GM20000 (cell line): ENCODE results near the gene SLC29A1.
A peak's percentile ranks its signal among the peaks of the same experiment; 100 is the strongest.

ENCODE experiments used
- DNase-seq: peaks from one replicate; pipeline ENCODE4 v3.0.0; 2012; ENCODE audit warnings: low spot score
- TF ChIP-seq, protein P1 (sequence below): IDR thresholded peaks from 2 replicates; pipeline ENCODE4 v1.5.1; 2012; ENCODE audit warnings: mild to moderate bottlenecking, control low read depth; ENCODE audit errors: extremely low read depth, missing control alignments

The SLC29A1 gene

DNA sequence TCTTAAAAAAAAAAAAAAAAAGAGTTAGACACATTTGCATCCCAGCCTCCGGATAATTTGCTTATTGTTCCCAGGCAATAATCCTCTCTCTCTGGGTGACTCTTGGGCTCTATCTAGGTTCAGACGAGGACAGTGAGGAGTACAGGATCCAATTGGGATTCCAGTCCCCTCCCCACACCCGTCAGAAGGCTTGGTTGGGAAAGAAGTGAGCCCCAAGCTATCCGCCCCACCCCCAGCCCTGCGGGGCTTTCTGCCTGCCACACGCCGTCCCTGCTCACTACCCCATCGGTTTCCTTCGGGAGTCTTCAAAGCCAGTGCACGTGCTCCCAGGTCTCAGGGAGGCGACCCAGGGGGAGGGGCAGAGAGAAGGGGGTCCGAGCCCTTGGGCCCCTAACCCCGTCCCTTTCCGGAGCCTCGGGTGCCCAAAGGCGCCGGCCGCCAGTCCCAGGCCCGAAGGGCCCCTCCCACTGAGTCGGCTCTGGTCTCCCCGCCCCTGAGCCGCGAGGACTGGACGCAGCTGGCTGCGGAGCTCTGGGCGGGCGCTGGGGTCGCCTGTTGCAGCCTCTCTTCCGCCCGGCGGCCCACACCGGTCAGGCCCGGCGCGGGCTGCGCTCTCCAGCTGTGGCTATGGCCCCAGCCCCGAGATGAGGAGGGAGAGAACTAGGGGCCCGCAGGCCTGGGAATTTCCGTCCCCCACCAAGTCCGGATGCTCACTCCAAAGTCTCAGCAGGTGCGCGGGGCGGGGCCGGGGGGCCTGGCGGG, 4.2 kb upstream of the SLC29A1 start:
- DNase-seq = peak; percentile 91
- TF ChIP-seq, protein P1, sequence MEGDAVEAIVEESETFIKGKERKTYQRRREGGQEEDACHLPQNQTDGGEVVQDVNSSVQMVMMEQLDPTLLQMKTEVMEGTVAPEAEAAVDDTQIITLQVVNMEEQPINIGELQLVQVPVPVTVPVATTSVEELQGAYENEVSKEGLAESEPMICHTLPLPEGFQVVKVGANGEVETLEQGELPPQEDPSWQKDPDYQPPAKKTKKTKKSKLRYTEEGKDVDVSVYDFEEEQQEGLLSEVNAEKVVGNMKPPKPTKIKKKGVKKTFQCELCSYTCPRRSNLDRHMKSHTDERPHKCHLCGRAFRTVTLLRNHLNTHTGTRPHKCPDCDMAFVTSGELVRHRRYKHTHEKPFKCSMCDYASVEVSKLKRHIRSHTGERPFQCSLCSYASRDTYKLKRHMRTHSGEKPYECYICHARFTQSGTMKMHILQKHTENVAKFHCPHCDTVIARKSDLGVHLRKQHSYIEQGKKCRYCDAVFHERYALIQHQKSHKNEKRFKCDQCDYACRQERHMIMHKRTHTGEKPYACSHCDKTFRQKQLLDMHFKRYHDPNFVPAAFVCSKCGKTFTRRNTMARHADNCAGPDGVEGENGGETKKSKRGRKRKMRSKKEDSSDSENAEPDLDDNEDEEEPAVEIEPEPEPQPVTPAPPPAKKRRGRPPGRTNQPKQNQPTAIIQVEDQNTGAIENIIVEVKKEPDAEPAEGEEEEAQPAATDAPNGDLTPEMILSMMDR = no peak

DNA sequence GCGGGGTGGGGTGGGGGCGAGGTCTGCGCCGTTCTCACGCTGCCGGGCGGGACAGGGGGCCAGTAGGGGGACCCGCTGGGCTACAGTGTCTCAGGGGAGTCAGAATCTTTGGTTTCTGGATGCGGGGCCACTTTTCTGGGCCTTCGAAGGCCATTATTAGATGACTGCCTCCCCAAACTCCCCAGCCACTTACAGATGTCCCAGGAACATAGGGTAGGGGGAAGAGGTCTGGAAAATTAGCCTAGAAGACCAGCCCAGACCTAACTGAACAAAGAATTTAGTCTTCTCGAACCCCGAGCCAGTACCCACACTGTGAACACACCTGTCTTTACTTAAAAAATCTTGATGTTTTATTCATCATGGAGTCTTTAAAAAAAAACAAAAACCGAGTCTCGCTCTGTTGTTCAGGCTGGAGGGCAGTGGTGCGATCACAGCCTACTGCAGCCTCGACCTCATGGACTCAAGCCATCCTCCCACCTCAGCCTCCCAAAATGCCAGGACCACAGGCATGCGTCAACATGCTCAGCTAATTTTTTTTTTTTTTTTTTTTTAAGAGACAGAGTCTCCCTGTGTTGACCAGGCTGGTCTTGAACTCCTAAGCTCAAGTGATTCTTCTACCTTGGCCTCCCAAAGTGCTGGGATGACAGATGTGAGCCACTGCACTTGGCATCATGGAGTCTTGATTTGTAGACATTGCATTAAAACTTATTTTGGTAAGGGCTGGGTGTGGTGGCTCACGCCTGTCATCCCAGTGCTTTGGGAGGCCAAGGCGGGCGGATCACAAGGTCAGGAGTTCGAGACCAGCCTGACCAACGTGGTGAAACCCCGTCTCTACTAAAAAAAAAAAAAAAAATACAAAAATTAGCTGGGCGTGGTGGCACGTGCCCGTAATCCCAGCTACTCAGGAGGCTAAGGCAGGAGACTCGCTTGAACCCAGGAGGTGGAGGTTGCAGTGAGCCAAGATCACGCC, 3.3 kb upstream of the SLC29A1 start:
- no peak for DNase-seq
- TF ChIP-seq, protein P1 = no peak

DNA sequence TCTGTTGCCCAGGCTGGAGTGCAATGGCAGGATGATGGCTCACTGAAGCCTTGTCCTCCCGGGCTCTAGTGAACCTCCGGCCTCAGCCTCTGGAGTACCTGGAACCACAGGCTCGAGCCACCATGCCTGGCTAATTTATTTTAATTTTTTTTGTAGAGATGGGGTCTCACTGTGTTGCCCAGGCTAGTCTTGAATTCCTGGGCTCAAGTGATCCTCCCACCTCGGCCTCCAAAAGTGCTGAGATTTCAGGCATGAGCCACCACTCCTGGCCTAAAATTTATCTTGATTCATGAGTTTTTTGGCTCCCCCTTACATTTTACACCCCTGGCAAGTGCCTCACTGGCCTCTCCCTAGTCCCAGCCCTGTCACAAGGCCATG, 2.5 kb upstream of the SLC29A1 start:
- no peak for DNase-seq

DNA sequence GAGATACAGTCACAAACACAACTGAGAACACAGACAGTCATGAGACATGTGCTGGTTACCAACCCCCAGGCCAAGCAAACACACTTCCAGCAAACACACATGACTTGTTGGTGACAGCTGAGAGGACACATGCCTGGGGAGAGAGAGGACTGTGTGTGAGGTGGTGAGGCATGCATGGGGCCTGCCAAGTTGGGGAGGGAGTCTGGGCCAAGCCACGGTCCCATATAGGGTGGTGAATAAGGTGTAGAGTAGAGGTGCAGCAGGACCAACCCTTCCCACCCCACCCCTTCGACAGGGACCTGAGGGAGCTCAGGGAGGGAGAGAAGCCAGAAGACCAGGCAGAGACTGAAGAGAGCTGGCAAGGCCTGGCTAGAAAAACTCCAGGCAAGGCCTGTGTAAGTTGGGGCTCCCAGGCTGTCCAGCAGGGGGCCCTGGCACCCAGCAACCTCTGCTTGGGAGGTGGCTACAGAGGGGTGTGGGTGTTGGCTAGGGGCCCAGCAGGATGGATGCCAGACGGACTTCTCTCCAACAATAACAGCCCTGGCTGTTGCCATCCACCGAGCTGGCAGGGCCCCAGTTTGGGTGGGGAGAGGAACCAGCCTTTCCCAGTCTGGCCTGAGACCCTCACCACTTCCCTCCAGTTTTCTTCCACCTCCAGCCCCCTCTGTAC, 2.0 kb upstream of the SLC29A1 start:
- DNase-seq = peak; percentile 88
- TF ChIP-seq, protein P1 = peak; percentile 77

More for the DNA sequence above, 2.5 kb upstream of the SLC29A1 start:
- TF ChIP-seq, protein P1 = no peak

DNA sequence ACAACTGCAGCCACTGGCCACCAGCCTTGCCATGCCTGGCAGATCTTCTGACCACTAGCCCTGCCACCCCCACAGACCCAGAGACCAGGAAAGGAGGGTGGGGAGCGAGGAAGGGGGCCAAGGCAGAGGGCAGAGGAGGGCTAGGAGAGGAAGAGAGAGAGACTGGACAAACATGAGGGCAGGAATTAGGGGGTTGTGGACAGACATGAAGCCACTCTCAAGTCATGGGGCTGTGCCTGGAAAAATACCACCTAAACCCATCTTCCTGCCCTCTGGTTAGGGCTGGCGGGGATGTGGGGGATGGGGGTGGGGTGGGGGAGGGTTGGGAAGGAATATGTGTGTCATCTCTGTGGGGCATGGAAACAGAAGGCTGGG, 1.4 kb upstream of the SLC29A1 start:
- TF ChIP-seq, protein P1 = no peak
- DNase-seq = peak; percentile 31

DNA sequence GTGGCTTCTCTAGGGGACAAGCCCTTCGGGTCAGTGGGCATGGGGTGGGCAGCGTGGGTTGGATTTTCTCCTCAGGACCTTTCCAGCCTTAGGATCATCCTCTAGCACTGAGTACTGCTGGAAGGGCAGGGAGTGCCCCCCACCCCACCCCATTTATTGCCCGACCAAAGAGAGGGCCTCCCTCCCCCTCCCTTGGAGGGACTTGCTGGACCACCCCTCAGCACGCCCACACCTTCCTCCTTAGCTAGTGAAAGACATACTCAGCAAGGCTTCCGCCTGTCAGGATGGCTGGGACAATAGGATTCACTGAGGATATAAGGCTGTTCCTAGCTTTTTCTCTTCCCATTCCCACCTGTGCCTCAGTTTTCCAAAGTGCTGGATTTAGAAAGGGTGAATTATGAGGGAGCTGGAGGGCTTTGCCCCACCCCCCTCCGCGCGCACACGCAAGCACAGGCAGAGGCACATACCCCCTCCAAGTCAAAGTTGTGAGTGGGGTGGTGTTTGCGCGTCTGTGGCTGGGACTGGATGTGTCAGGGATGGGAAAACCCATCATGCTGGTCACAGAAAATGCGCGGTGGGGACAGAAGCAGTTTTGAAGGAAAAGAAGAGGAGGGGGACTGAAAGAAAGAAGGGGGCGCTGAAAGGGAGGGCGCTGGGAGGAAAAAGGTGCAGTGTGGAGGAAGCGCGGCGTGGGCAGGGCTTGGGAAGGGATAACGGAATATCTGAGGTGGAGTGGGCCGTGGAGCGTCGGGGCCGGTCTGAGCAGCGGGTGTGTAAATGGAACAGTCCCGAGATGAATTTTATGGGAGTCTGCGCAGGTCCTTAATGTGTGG, 693 bp upstream of the SLC29A1 start:
- TF ChIP-seq, protein P1 = no peak
- DNase-seq = peak; percentile 18
